ENCODE results near the gene GCKR. TPM values are rescaled to one million over a fixed set of nuclear protein-coding genes. Genes with fewer than 3 reads are reported as not detected.

The GCKR gene
- total RNA-seq, 1 donor from 2014 or later: not detected

DNA sequence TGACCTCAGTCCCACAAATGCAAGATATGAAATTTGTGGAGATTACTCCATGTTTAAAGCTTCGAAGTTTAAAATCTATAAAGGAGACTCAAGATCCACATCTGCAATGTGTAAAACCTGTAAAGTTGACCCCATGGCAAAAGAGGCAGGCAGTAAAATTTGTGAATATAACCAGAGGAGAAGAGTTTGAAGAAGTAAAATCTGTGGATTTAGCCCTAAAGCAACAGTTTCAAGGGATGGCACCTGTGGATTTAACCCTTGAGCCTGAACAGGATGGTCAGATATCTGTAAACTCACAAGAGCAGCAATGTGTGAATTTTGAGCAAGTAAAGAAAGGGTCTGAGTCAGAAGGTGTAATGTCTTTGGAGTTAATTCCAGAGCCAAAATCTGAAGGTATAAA, 75.0 kb downstream of the GCKR start:
- no peak for DNase-seq (ENCODE audit: extremely low spot score, unreplicated experiment)
- H3K27ac Mint-ChIP-seq (ENCODE audit: unreplicated experiment): no peak overlapping the region
- peaks cover 4% of the 10 kb centered on the region for H3K36me3 Mint-ChIP-seq (ENCODE audit: unreplicated experiment)
- H3K4me3 Mint-ChIP-seq (ENCODE audit: unreplicated experiment): no peak overlapping the region
- TF ChIP-seq, protein P1, sequence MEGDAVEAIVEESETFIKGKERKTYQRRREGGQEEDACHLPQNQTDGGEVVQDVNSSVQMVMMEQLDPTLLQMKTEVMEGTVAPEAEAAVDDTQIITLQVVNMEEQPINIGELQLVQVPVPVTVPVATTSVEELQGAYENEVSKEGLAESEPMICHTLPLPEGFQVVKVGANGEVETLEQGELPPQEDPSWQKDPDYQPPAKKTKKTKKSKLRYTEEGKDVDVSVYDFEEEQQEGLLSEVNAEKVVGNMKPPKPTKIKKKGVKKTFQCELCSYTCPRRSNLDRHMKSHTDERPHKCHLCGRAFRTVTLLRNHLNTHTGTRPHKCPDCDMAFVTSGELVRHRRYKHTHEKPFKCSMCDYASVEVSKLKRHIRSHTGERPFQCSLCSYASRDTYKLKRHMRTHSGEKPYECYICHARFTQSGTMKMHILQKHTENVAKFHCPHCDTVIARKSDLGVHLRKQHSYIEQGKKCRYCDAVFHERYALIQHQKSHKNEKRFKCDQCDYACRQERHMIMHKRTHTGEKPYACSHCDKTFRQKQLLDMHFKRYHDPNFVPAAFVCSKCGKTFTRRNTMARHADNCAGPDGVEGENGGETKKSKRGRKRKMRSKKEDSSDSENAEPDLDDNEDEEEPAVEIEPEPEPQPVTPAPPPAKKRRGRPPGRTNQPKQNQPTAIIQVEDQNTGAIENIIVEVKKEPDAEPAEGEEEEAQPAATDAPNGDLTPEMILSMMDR (IDR thresholded peaks at IDR 0.05): no peak
- no peaks in the 10 kb centered on the region for H3K27me3 Mint-ChIP-seq (ENCODE audit: unreplicated experiment)
- peaks cover 3% of the 10 kb centered on the region for H3K4me1 Mint-ChIP-seq (ENCODE audit: unreplicated experiment)
- H3K9me3 Mint-ChIP-seq (ENCODE audit: unreplicated experiment): peaks cover 27% of the 10 kb centered on the region

- Mint-ChIP-seq H3K27me3 (ENCODE audit: unreplicated experiment) (no peaks in the 10 kb centered on the region), H3K9me3 (ENCODE audit: unreplicated experiment) (peaks cover 30% of the 10 kb centered on the region), H3K27ac (ENCODE audit: unreplicated experiment) (no peak overlapping the region)
These were observed 75.8 kb downstream of the GCKR start for GRCh38 chr2:27572439-27572838.

GRCh38 chr2:27572998-27573429, 76.4 kb downstream of the GCKR start:
- peaks cover 9% of the 10 kb centered on the region for H3K36me3 Mint-ChIP-seq (ENCODE audit: unreplicated experiment)
- H3K9me3 Mint-ChIP-seq (ENCODE audit: unreplicated experiment): peaks cover 35% of the 10 kb centered on the region
- TF ChIP-seq, protein P1 (IDR thresholded peaks at IDR 0.05): no peak
- no peaks in the 10 kb centered on the region for H3K4me1 Mint-ChIP-seq (ENCODE audit: unreplicated experiment)
- no peak overlapping the region for H3K4me3 Mint-ChIP-seq (ENCODE audit: unreplicated experiment)
- H3K27ac Mint-ChIP-seq (ENCODE audit: unreplicated experiment): no peak overlapping the region
- peak; percentile 13 for DNase-seq (ENCODE audit: extremely low spot score, unreplicated experiment)
- no peaks in the 10 kb centered on the region for H3K27me3 Mint-ChIP-seq (ENCODE audit: unreplicated experiment)

More at GRCh38 chr2:27572439-27572838, 75.8 kb downstream of the GCKR start:
- Mint-ChIP-seq H3K36me3 (ENCODE audit: unreplicated experiment) (peaks cover 4% of the 10 kb centered on the region), H3K4me3 (ENCODE audit: unreplicated experiment) (no peak overlapping the region), H3K4me1 (ENCODE audit: unreplicated experiment) (no peaks in the 10 kb centered on the region)
- no peak for DNase-seq (ENCODE audit: extremely low spot score, unreplicated experiment)
- TF ChIP-seq, protein P1 (IDR thresholded peaks at IDR 0.05): no peak

Other genes with a start within 250 kb of the GCKR start
- gene SLC30A3, start 233.8 kb upstream of the GCKR start, total RNA-seq: not detected in 2 replicates
- gene DNAJC5G, start 221.4 kb upstream of the GCKR start, total RNA-seq: not detected in 2 replicates
- not detected in 2 replicates for gene TRIM54, start 214.4 kb upstream of the GCKR start, total RNA-seq
- 2.6 and 4.1 TPM in 2 replicates for gene UCN, start 188.4 kb upstream of the GCKR start, total RNA-seq
- gene MPV17, start 173.7 kb upstream of the GCKR start, total RNA-seq: 76.0 and 85.5 TPM in 2 replicates
- 57.4 and 59.4 TPM in 2 replicates for gene GTF3C2, start 140.1 kb upstream of the GCKR start, total RNA-seq
- 50.0 and 50.4 TPM in 2 replicates for gene EIF2B4, start 126.5 kb upstream of the GCKR start, total RNA-seq
- gene SNX17, start 126.2 kb upstream of the GCKR start, total RNA-seq: 124 and 134 TPM in 2 replicates
- 15.7 and 19.1 TPM in 2 replicates for gene ZNF513, start 116.1 kb upstream of the GCKR start, total RNA-seq
- gene PPM1G, start 87.2 kb upstream of the GCKR start, total RNA-seq: 70.7 and 74.2 TPM in 2 replicates
- 129 and 137 TPM in 2 replicates for gene NRBP1, start 68.2 kb upstream of the GCKR start, total RNA-seq
- 2.3 and 3.2 TPM in 2 replicates for gene KRTCAP3, start 54.5 kb upstream of the GCKR start, total RNA-seq
- 42.5 and 46.4 TPM in 2 replicates for gene IFT172, start 7.1 kb upstream of the GCKR start, total RNA-seq
- gene FNDC4, start 1.6 kb upstream of the GCKR start, total RNA-seq: 9.6 and 10.5 TPM in 2 replicates
- gene ZNF512, start 86.2 kb downstream of the GCKR start, total RNA-seq: 43.6 and 52.5 TPM in 2 replicates
- gene CCDC121, start 132.2 kb downstream of the GCKR start, total RNA-seq: 2.1 and 2.5 TPM in 2 replicates
- 28.6 and 28.8 TPM in 2 replicates for gene GPN1, start 132.2 kb downstream of the GCKR start, total RNA-seq
- 37.9 and 41.2 TPM in 2 replicates for gene SUPT7L, start 166.8 kb downstream of the GCKR start, total RNA-seq
- gene SLC4A1AP, start 167.1 kb downstream of the GCKR start, total RNA-seq: 20.5 and 20.7 TPM in 2 replicates

All from osteocyte (in vitro differentiated cells).